Fibroblast of lung (primary cell): ENCODE measurements around the gene CYP4A11. TPM values are rescaled to one million over a fixed set of nuclear protein-coding genes. Genes with fewer than 3 reads are reported as not detected.
"Not testable (repeated sequence)": the region's sequence is repeated elsewhere in the genome, so short reads cannot be mapped to it uniquely, and the experiment has no call there.

ENCODE experiments used
- DNase-seq, 2 donors: peaks; one replicate each; pipeline versions ENCODE4 v3.0.0 to v3.0.0-alpha.2; 2010; ENCODE audit warnings: low read depth in 2 of 2
- H2AFZ ChIP-seq: 2 replicates; pipeline ENCODE4 v1.5.1; 2012; ENCODE audit warnings: low read length, control low read depth, inconsistent platforms
- H3K27ac ChIP-seq: 2 replicates; pipeline ENCODE4 v1.5.1; 2011; ENCODE audit warnings: low read length, control low read depth; ENCODE audit not compliant: insufficient read depth
- H3K27me3 ChIP-seq: 2 replicates; pipeline ENCODE4 v1.5.1; 2011; ENCODE audit warnings: mild to moderate bottlenecking, low read length; ENCODE audit not compliant: control insufficient read depth, insufficient read depth
- H3K36me3 ChIP-seq: 2 replicates; pipeline ENCODE4 v1.5.1; 2011; ENCODE audit warnings: low read length; ENCODE audit not compliant: control insufficient read depth, insufficient read depth
- H3K4me1 ChIP-seq: 2 replicates; pipeline ENCODE4 v1.5.1; 2011; ENCODE audit warnings: low read length; ENCODE audit not compliant: control insufficient read depth, insufficient read depth; ENCODE audit errors: extremely low read depth
- H3K4me2 ChIP-seq: 2 replicates; pipeline ENCODE4 v1.5.1; 2011; ENCODE audit warnings: low read length, control low read depth; ENCODE audit not compliant: insufficient read depth; ENCODE audit errors: extremely low read depth
- H3K4me3 ChIP-seq, 4 experiments: fragments of 200-600 bp in 1 of 4; sonication (generic) in 1 of 4; replicated peaks in 1 of 4; 2 replicates each; pipeline ENCODE4 v1.5.1; 2011 to 2016; ENCODE audit warnings: low read length in 4 of 4, low read depth in 3 of 4, mild to moderate bottlenecking in 3 of 4, control low read depth in 2 of 4, inconsistent platforms in 1 of 4, mixed read lengths in 1 of 4; ENCODE audit not compliant: insufficient read depth in 1 of 4; ENCODE audit errors: control extremely low read depth in 1 of 4
- H3K79me2 ChIP-seq: 2 replicates; pipeline ENCODE4 v1.5.1; 2012; ENCODE audit warnings: mild to moderate bottlenecking, low read length, inconsistent platforms; ENCODE audit not compliant: control insufficient read depth, insufficient read depth
- H3K9ac ChIP-seq: 2 replicates; pipeline ENCODE4 v1.5.1; 2011; ENCODE audit warnings: mild to moderate bottlenecking, low read length, control low read depth; ENCODE audit not compliant: insufficient read depth
- H3K9me3 ChIP-seq: 2 replicates; pipeline ENCODE4 v1.5.1; 2012; ENCODE audit warnings: low read depth, low read length; ENCODE audit not compliant: control insufficient read depth, insufficient read depth
- H4K20me1 ChIP-seq: 2 replicates; pipeline ENCODE4 v1.5.1; 2011; ENCODE audit warnings: low read length; ENCODE audit not compliant: control insufficient read depth, insufficient read depth; ENCODE audit errors: extremely low read depth
- CTCF ChIP-seq, 2 donors: IDR thresholded peaks in 1 of 2; conservative IDR thresholded peaks in 1 of 2; 1 replicate in 1 of 2; 2 replicates in 1 of 2; pipeline ENCODE4 v1.5.1; 2011 to 2012; ENCODE audit warnings: low read length in 2 of 2, control low read depth in 1 of 2, inconsistent platforms in 1 of 2, low read depth in 1 of 2, mild to moderate bottlenecking in 1 of 2
- EZH2 ChIP-seq: IDR thresholded peaks from 2 replicates; pipeline ENCODE4 v1.5.1; 2012; ENCODE audit warnings: low read length, control low read depth, mild to moderate bottlenecking; ENCODE audit errors: missing control alignments
- polyA plus RNA-seq, 2 donors: library from polyadenylated mRNA; depleted of rRNA in 1 of 2; stranded (reverse) in 1 of 2; unstranded in 1 of 2; fragments of >200 nt; gene quantifications; 2 replicates each; pipeline ENCODE4 v1.2.1, GENCODE V29; 2011 to 2012; ENCODE audit warnings: missing spikeins in 1 of 2
- total RNA-seq: library from RNA; depleted of rRNA; stranded (reverse); fragments of >200 nt; gene quantifications from 2 replicates; pipeline ENCODE4 v1.2.1, GENCODE V29; 2014

The CYP4A11 gene
- total and polyA plus RNA-seq, 2 donors (not counting 1 experiment from before 2014, with no cell fraction given): not detected

GRCh38 chr1:46948629-46949416 lies 7.5 kb upstream of the CYP4A11 start:
- H3K9me3 ChIP-seq: no peaks in the 10 kb centered on the region
- no peaks in the 10 kb centered on the region for H3K4me1 ChIP-seq
- no peaks in the 10 kb centered on the region for H3K36me3 ChIP-seq
- H3K27me3 ChIP-seq: no peaks in the 10 kb centered on the region
- H3K4me3 ChIP-seq: no peak overlapping the region
- H3K9ac ChIP-seq: no peak overlapping the region
- peak in 1 of 2 donors; percentile 2 for DNase-seq
- TF ChIP-seq EZH2: no peak
- TF ChIP-seq CTCF (conservative IDR thresholded peaks at IDR 0.05 in 1 of 2, IDR thresholded peaks at IDR 0.05 in 1 of 2; ENCODE audit: low read depth in 1 of 2, low read length in 2 of 2): no peak
- no peak overlapping the region for H3K4me2 ChIP-seq
- H3K27ac ChIP-seq: no peak overlapping the region
- H2AFZ ChIP-seq: no peak overlapping the region
- H4K20me1 ChIP-seq: no peaks in the 10 kb centered on the region
- H3K79me2 ChIP-seq: no peaks in the 10 kb centered on the region

- not testable (repeated sequence) for H2AFZ ChIP-seq, H3K9me3 ChIP-seq, H3K4me1 ChIP-seq, H3K27me3 ChIP-seq, H3K4me3 ChIP-seq, H3K4me2 ChIP-seq, H3K79me2 ChIP-seq, H4K20me1 ChIP-seq, H3K27ac ChIP-seq, DNase-seq, H3K36me3 ChIP-seq, H3K9ac ChIP-seq
Observed at GRCh38 chr1:46947706-46948105, 6.4 kb upstream of the CYP4A11 start.

GRCh38 chr1:46942086-46942485 lies 810 bp upstream of the CYP4A11 start:
- H3K79me2 ChIP-seq: no peaks in the 10 kb centered on the region

More at GRCh38 chr1:46942086-46942485, 810 bp upstream of the CYP4A11 start:
- no peak overlapping the region for H3K27ac ChIP-seq
- no peaks in the 10 kb centered on the region for H3K9me3 ChIP-seq
- TF ChIP-seq CTCF (conservative IDR thresholded peaks at IDR 0.05 in 1 of 2, IDR thresholded peaks at IDR 0.05 in 1 of 2; ENCODE audit: low read depth in 1 of 2, low read length in 2 of 2) (no peak), EZH2 (no peak)
- no peaks in the 10 kb centered on the region for H3K36me3 ChIP-seq
- no peaks in the 10 kb centered on the region for H3K4me1 ChIP-seq
- H3K4me3 ChIP-seq: no peak overlapping the region
- DNase-seq: no peak
- H3K9ac ChIP-seq: no peak overlapping the region
- H4K20me1 ChIP-seq: no peaks in the 10 kb centered on the region
- no peaks in the 10 kb centered on the region for H3K27me3 ChIP-seq
- H3K4me2 ChIP-seq: no peak overlapping the region
- no peak overlapping the region for H2AFZ ChIP-seq
